Head of caudate nucleus (tissue), 42 donors: ENCODE results near the gene PKP4.

ENCODE experiments used
- DNase-seq, 42 donors: peaks; one replicate each; pipeline versions ENCODE4 v3.0.0 to v3.0.0-alpha.2; 2020 to 2021; ENCODE audit warnings: mixed read lengths in 7 of 42
- intact Hi-C: fragments of 100-400 bp; cut with DNase I; formaldehyde crosslinking; loops from one replicate; pipeline ENCODE4 v1.15.0; 2022

Gene PKP4

DNA sequence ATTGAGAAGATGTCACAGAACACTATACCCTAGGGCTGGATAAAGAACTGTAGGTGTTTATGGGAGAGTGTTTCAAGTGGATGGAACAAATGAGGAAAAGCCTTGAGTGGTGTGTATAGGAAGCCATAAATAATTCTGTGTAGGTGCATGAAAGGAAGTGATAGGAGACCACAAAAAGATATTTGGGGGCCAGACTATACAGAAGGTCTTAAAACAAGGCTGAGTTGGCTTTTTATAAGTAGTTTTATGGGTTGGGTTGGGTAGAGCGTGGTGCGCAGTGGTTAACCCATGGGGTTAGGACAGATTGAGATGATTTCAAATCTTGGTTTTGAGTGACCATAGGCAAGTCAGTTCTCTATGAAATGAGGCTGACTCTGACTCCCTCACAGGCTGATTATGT lies 110.5 kb downstream of the PKP4 start:
- no peak for DNase-seq
- intact Hi-C loops, result no loop called here

- no peak for DNase-seq
- intact Hi-C loops, result no loop called here
Measured at GRCh38 chr2:158569284-158569683, 112.5 kb downstream of the PKP4 start.

- peak in 11 of 42 donors; percentile 14 to 69 (median 25) for DNase-seq
- intact Hi-C loops, result no loop called here
Measured at GRCh38 chr2:158570869-158571268, 114.1 kb downstream of the PKP4 start.

DNA sequence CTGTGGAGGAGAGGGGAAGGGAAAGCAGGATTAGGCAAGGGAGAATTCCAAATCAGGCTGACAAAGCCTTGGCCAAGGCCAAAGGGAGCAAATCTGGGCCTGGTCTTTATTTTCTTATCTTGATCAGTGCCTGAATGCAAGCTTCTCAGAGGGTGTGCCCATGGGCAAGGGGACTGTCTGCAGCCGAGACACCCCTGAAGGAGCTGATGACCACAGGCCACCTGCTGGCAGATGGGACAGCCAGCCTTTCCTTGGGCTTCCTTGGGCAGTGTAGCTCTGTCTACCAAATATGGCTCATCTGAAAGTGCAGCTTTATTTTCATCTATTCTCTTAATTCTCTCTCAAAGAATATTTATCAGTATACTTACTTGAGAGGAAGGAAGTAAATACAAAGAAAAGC lies 117.0 kb downstream of the PKP4 start:
- peak in 1 of 42 donors; percentile 14 for DNase-seq
- intact Hi-C loops, result no loop called here

GRCh38 chr2:158575051-158575635 lies 118.4 kb downstream of the PKP4 start:
- intact Hi-C loops, result no loop called here
- DNase-seq, result no peak

GRCh38 chr2:158577141-158577540 lies 120.4 kb downstream of the PKP4 start:
- intact Hi-C loops, result no loop called here
- DNase-seq, result no peak

GRCh38 chr2:158578703-158579330 lies 122.1 kb downstream of the PKP4 start:
- intact Hi-C loops, result no loop called here
- no peak for DNase-seq

DNA sequence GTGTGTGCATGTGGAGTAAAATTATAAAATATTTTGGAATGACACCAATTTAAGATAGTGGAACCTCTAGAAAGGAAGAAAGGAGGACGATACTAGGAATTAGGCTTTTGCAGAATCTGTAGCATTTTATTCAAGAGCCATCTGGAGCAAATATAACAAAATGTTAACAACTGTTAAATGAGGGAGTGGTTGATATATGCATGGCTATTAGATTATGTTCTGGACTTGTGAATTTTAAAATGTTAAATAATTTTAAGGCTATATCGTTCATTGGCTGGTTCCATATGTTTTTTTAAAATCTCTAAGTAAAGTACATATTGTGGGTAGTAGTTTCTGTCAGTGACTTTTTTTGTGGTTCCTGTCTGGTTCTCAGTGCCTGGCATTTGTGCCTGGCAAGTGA lies 123.2 kb downstream of the PKP4 start:
- no peak for DNase-seq
- intact Hi-C loops, result no loop called here

- intact Hi-C loops, result no loop called here
- DNase-seq, result no peak
Measured at GRCh38 chr2:158580760-158581159, 124.0 kb downstream of the PKP4 start.

DNA sequence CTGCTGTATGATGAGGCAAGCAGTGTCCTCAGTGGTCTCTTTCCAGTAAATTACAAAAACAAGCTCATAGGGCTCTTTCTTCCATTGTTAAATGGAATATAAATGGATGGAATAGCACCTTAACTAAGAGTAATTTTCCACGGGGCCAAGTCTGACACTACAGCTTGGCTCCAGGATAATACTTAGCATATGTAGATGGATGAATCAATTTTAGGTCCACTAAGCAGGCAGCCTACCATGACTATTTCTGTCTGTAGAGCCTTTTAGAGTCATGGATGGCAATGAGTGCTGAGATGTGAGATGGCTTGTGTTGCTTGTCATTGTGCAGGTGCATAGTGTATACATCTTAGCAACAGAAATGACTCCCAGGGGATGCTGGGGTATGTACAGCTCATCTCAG lies 125.9 kb downstream of the PKP4 start:
- intact Hi-C loops, result no loop called here

DNA sequence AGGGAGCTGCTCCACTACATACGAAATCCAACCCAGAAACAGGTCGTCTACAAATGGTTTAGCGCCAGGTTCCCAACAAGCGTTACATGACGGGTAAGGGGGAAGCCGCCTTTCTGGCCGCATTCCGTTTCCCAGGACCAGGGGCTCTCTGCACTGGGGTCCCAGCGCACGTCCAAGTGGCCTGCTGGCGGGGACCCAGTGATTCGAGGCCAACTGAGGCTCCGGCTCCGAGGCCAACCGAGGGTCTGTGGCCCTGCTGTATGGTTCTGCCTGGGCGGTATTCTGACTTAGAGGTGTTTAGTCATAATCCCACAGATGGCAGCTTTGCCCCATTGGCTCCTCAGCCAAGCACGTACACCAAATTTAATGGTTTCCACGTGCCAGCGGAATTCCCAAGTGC lies 127.2 kb downstream of the PKP4 start:
- DNase-seq, result no peak
- intact Hi-C loops, result no loop called here

More for the DNA sequence above, 125.9 kb downstream of the PKP4 start:
- no peak for DNase-seq

- DNase-seq, result no peak
- intact Hi-C loops, result no loop called here
Measured at GRCh38 chr2:158586491-158586890, 129.7 kb downstream of the PKP4 start.

DNA sequence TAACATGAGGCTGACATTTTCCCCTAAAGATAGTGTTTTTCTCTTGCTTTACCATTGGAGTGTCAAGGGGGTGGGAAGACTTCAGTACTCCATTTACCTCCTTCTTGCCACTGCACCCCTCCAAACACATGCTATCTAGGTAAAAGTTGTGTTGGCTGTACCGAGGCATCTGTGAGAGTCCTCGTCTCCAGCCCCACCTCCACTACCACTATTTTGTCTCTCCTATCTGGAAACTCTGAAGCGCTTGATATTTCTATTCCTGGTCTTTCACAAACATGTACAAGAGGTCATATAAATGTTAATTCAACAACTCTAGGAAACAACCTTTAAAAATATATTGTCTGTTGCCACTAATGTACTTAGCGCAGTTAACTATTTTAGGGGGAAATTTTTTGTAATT lies 132.6 kb downstream of the PKP4 start:
- DNase-seq, result no peak
- intact Hi-C loops, result no loop called here

- DNase-seq, result no peak
- intact Hi-C loops, result no loop called here
Measured at GRCh38 chr2:158598862-158599517, 142.2 kb downstream of the PKP4 start.

DNA sequence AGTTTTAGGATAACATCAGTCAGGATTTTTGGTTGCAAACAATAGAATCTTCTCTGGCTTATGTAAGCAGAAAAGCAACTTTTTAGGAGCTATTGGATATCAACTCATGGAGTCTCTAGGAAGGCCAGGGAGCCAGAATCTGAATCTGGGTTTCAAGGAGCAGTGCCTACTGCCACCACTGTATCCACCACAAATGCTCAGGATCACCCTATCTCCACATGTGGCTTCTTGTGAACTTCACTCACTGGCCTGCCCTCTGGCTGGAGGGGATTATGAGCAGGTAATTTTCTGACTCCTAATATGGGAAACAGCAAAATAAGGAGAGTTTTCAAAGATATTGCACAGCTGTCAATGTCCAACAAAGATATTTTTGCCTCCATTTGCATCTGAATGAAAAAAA lies 142.9 kb downstream of the PKP4 start:
- intact Hi-C loops, result no loop called here
- DNase-seq, result no peak

DNA sequence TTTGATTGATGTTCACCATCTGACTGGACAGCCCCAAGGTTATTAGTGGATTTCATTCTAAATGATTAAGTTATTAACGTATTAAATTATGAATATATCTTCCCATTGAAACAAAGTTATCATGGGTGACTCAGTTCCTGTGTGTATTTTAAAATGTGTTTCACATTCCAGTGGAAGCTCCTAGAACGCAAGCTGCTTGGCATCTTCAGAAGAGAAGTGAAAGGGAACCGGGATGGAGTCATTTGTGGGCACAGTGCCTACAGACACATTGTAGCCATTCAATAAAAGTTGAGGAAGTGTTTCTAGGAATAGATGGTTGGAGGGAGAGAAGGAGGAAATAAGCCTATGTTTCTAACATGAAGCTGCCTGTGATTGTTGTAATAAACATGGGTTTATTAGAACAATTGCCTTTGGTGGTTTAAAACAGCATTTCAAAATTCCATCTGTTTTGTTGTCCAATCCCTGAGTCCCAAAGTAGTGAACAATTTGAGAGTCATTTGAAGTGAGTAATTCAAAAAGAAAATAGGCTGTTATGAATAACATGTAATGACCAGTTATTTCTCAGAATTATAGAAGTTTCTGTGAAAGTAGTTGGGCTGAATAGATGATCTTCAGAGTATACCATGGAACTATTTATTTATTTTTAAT lies 143.5 kb downstream of the PKP4 start:
- peak in 13 of 42 donors; percentile 9 to 71 (median 38) for DNase-seq

GRCh38 chr2:158602027-158602426 lies 145.3 kb downstream of the PKP4 start:
- DNase-seq, result no peak
- intact Hi-C loops, result no loop called here

More for the DNA sequence above, 143.5 kb downstream of the PKP4 start:
- intact Hi-C loops, result no loop called here

- no peak for DNase-seq
- intact Hi-C loops, result no loop called here
Measured at GRCh38 chr2:158603205-158603604, 146.5 kb downstream of the PKP4 start.

- no peak for DNase-seq
- intact Hi-C loops, result no loop called here
Measured at GRCh38 chr2:158603986-158604385, 147.2 kb downstream of the PKP4 start.

DNA sequence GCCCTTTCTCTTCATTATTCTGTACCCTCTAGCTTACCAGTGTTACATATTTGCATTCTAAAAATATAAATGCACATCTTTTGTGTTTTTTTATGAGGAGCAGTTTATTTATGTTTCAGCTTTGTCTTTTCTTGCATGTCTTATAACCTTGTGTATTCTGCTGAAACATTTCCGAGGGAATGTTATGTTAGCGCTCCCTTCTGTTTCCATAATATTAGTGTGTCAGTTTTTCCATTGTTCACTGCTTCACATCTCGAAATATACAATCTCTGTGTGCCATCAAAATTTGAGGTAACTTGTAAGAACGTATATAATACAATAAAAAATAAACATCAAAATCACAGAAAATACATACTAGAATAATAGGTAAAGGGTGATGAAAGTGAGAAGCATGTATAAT lies 153.3 kb downstream of the PKP4 start:
- intact Hi-C loops, result no loop called here

More for the DNA sequence above, 153.3 kb downstream of the PKP4 start:
- DNase-seq, result no peak
